K562 (cell line): ENCODE data around the gene KDELR3.

ENCODE experiments used
- TAL1 ChIP-seq: fragments of 450-650 bp; IDR thresholded peaks from 2 replicates; pipeline ENCODE4 v1.6.1; 2016; ENCODE audit warnings: mild to moderate bottlenecking
- ZZZ3 ChIP-seq: fragments of 450-650 bp; IDR thresholded peaks from 2 replicates; pipeline ENCODE4 v1.6.1; 2016; ENCODE audit warnings: antibody characterized with exemption, mild to moderate bottlenecking, moderate library complexity
- TF ChIP-seq, protein P1 (sequence below), 3 experiments: IDR thresholded peaks in 2 of 3; conservative IDR thresholded peaks in 1 of 3; 2 replicates each; pipeline ENCODE4 v1.5.1; 2011 to 2012; ENCODE audit warnings: low read length in 3 of 3, mild to moderate bottlenecking in 3 of 3, control low read depth in 2 of 3, improper control_type of control experiment in 1 of 3, inconsistent platforms in 1 of 3, low read depth in 1 of 3, mixed read lengths in 1 of 3, moderate library complexity in 1 of 3; ENCODE audit not compliant: insufficient read depth in 2 of 3

DNA sequence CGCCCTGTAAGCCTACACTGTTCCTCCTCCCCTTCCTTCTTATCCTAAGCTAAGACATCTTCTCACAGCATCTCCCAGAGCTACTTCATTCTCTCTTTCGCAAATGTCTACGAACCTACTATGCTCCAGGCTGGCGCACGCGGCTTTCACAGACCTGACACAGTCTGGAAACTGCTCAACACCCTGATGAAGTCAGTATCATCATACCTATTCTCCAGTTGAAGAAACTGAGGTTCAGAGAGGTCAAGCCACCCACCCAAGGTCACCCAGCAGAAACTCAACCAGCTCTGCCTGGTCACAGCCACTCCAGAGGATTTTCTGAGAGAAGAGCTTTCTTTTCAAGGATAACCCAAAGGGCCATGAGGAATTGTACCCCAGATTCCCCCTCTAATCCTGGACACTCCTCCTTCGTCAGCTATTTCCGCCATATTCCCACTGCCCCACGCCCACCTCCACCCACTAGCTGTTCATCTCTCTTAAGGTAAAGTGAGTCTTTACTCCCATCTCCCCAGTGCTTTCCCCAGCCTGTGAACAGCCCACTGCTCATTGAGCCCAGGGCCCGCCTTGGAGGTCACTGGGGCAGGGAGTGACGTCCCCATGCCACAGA is 14.7 kb upstream of the KDELR3 start:
- TF ChIP-seq TAL1 (no peak), ZZZ3 (no peak)
- TF ChIP-seq, protein P1, sequence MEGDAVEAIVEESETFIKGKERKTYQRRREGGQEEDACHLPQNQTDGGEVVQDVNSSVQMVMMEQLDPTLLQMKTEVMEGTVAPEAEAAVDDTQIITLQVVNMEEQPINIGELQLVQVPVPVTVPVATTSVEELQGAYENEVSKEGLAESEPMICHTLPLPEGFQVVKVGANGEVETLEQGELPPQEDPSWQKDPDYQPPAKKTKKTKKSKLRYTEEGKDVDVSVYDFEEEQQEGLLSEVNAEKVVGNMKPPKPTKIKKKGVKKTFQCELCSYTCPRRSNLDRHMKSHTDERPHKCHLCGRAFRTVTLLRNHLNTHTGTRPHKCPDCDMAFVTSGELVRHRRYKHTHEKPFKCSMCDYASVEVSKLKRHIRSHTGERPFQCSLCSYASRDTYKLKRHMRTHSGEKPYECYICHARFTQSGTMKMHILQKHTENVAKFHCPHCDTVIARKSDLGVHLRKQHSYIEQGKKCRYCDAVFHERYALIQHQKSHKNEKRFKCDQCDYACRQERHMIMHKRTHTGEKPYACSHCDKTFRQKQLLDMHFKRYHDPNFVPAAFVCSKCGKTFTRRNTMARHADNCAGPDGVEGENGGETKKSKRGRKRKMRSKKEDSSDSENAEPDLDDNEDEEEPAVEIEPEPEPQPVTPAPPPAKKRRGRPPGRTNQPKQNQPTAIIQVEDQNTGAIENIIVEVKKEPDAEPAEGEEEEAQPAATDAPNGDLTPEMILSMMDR (IDR thresholded peaks at IDR 0.05 in 2 of 3, conservative IDR thresholded peaks at IDR 0.05 in 1 of 3; ENCODE audit: insufficient read depth in 2 of 3, low read depth in 1 of 3, low read length in 3 of 3) = no peak
